Activated CD8-positive, alpha-beta memory T cell treated with anti-CD3 and anti-CD28 coated beads, Interleukin-2, amount 10 ng/mL, durations not matched to agents 7 days and 5 days (primary cell): ENCODE data around the gene TMEM156. TPM values are rescaled to one million over a fixed set of nuclear protein-coding genes. Genes with fewer than 3 reads are reported as not detected.

Experiments
- ATAC-seq: fragments of 150-1000 bp; cut with Tn5 transposase; one replicate; pipeline ENCODE4 v1.10.0; 2021; ENCODE audit warnings: moderate library complexity
- CTCF ChIA-PET: fragments of 350-600 bp; sonication (Branson Sonifier 250); formaldehyde crosslinking; loops from one replicate; lab custom pipeline; 2021; ENCODE audit warnings: antibody characterized with exemption; lab: Charles Lee
- DNase-seq: peaks from one replicate; pipeline ENCODE4 v3.0.0-alpha.2; 2020
- H3K27ac Mint-ChIP-seq: one replicate; pipeline ENCODE4 v1.8.0; 2021; ENCODE audit warnings: mild to moderate bottlenecking, mixed read lengths
- H3K27me3 Mint-ChIP-seq: one replicate; pipeline ENCODE4 v1.8.0; 2021; ENCODE audit warnings: mixed read lengths
- H3K36me3 Mint-ChIP-seq: one replicate; pipeline ENCODE4 v1.8.0; 2021; ENCODE audit warnings: mild to moderate bottlenecking, mixed read lengths
- H3K4me1 Mint-ChIP-seq: one replicate; pipeline ENCODE4 v1.8.0; 2021; ENCODE audit warnings: mixed read lengths
- H3K4me3 Mint-ChIP-seq: one replicate; pipeline ENCODE4 v1.8.0; 2021; ENCODE audit warnings: mild to moderate bottlenecking, moderate library complexity, mixed read lengths
- H3K9me3 Mint-ChIP-seq: one replicate; pipeline ENCODE4 v1.8.0; 2022; ENCODE audit warnings: low read depth, mixed read lengths
- total RNA-seq, 2 experiments: library from RNA; stranded (reverse); gene quantifications; one replicate each; pipeline ENCODE4 v1.2.3, GENCODE V29; 2021

Gene TMEM156
- total RNA-seq, 2 experiments from 2014 or later, result 18.5 to 18.8 TPM

DNA sequence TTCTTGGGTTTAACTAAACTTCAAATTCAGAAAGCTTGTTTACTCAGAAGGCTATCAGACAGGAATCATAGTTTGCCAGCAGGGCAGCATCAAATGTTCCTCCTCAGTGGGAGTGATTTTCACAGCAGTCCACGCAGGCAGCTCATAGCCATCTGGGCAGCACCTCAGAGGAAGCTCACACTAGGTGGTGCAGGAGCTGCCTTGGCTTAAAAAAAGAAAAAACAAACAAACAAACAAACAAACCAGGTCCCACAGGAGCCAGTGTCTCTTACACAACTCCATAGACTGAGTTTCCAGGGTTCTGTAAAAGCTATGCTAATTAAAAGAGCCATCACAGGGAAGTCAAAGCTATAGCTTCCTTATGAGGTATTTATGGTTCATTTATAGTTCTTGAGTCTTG lies 19.3 kb upstream of the TMEM156 start:
- H3K9me3 Mint-ChIP-seq, result no peaks in the 10 kb centered on the region
- peaks cover 28% of the 10 kb centered on the region for H3K4me1 Mint-ChIP-seq
- H3K36me3 Mint-ChIP-seq, result peaks cover 12% of the 10 kb centered on the region
- ATAC-seq (no peak), DNase-seq (no peak)
- no peak overlapping the region for H3K27ac Mint-ChIP-seq
- H3K4me3 Mint-ChIP-seq, result no peak overlapping the region
- no peaks in the 10 kb centered on the region for H3K27me3 Mint-ChIP-seq
- CTCF ChIA-PET, result interaction anchor here (0.5 to 2.6 kb wide), 5 partner anchors 19 to 322 kb away, joined by 3 to 13 read pairs (median 4); no protein-coding TSS in a partner anchor

DNA sequence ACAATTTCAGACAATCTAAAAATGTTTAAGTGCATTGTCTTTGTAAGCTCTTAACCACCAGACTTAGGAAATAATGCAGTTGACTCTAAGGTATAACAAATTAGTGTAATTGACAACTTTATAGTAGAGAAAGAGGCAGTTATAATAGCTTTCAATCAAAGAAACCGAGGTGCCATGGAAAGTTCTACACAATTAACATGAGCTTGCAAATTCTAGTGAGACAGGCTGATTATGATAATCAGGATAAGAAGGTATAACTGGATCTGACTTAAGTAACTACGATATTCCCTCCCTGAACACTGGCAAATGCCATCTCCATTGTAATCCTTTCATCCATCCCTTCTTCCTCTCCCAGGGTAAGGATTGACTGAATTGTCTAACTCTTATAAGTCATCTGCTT lies 18.4 kb upstream of the TMEM156 start:
- no peaks in the 10 kb centered on the region for H3K27me3 Mint-ChIP-seq
- no peak overlapping the region for H3K4me3 Mint-ChIP-seq
- H3K9me3 Mint-ChIP-seq, result no peaks in the 10 kb centered on the region
- peaks cover 36% of the 10 kb centered on the region for H3K4me1 Mint-ChIP-seq
- no peak overlapping the region for H3K27ac Mint-ChIP-seq
- no peak for ATAC-seq
- CTCF ChIA-PET, result interaction anchor here (1.3 to 2.6 kb wide), 4 partner anchors 20 to 131 kb away, joined by 4 to 13 read pairs (median 4); no protein-coding TSS in a partner anchor
- H3K36me3 Mint-ChIP-seq, result peaks cover 11% of the 10 kb centered on the region
- DNase-seq, result no peak

DNA sequence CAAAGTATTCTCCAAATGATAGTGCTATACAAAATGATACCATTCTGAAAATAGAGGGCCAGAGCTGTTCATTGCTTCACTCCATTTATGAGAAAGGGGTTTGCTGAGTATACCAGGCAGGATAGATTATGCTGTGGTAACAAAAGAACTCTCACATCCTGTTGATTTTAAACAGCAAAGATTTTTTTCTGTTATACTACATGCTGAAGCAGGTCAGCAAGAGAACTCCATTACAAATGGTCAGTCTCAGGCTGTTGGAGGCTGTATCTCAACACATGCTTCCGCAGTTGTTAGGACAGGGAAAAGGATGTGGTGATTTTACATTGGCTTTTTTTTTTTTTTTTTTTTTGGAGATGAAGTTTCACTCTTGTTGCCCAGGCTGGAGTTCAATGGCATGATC lies 16.1 kb upstream of the TMEM156 start:
- Mint-ChIP-seq H3K36me3 (peaks cover 11% of the 10 kb centered on the region), H3K4me3 (peak overlapping the region; percentile 0), H3K27me3 (no peaks in the 10 kb centered on the region), H3K27ac (peak overlapping the region; percentile 72), H3K4me1 (peaks cover 49% of the 10 kb centered on the region), H3K9me3 (no peaks in the 10 kb centered on the region)
- no peak for DNase-seq
- CTCF ChIA-PET, result interaction anchor here (0.5 to 1.4 kb wide), 9 partner anchors 11 to 316 kb away, joined by 3 to 4 read pairs (median 3); no protein-coding TSS in a partner anchor
- ATAC-seq, result peak; percentile 6

DNA sequence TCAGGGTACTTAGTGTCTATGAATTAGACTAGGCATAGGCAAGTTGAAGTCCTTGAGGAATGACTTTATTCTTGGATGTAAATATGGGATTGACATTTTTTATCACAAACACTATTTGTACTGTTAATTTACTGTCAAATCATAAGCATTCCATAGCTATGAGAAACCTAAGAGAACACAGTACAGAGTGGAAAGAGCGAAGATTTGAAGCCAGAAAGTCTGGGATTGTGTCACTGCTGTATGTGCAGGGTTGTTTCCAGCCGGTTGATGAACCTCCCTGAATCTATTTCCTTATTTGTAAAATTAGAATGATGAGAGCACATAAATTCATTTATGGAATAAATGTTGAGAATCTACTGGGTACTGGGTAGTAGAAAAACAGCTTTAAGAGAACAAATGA lies 15.5 kb upstream of the TMEM156 start:
- Mint-ChIP-seq H3K4me3 (peak overlapping the region; percentile 0), H3K27ac (peak overlapping the region; percentile 72), H3K4me1 (peaks cover 52% of the 10 kb centered on the region), H3K27me3 (no peaks in the 10 kb centered on the region), H3K36me3 (peaks cover 11% of the 10 kb centered on the region), H3K9me3 (no peaks in the 10 kb centered on the region)
- DNase-seq (no peak), ATAC-seq (no peak)
- CTCF ChIA-PET, result interaction anchor here (1.1 to 3.1 kb wide), 6 partner anchors 10 to 186 kb away, joined by 3 to 23 read pairs (median 4); partner anchors contain the start of gene TMEM156

DNA sequence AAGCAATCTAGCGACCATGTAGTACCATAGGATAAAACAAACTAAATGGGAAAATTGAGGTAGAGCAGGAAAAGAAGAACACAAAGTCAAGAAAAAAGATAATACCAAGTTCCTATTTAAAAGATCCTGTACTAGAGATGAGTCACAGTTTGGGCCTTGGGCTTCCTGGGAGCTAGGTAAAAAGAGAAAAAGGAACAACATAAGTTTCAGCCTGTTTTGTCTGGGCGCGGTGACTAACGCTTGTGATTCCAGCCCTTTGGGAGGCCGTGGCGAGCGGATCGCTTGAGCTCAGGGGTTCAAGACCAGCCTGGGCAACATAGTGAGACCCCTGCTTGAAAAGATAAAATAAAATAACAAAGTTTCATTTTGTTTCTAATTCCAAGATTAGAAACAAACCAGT lies 14.0 kb upstream of the TMEM156 start:
- no peak for DNase-seq
- Mint-ChIP-seq H3K4me3 (peak overlapping the region; percentile 87), H3K27ac (peak overlapping the region; percentile 94), H3K4me1 (peaks cover 55% of the 10 kb centered on the region), H3K27me3 (no peaks in the 10 kb centered on the region), H3K36me3 (peaks cover 10% of the 10 kb centered on the region), H3K9me3 (no peaks in the 10 kb centered on the region)
- CTCF ChIA-PET, result interaction anchor here (1.4 to 3.1 kb wide), 3 partner anchors 15 to 143 kb away, joined by 4 to 23 read pairs (median 6); partner anchors contain the start of gene TMEM156
- no peak for ATAC-seq

DNA sequence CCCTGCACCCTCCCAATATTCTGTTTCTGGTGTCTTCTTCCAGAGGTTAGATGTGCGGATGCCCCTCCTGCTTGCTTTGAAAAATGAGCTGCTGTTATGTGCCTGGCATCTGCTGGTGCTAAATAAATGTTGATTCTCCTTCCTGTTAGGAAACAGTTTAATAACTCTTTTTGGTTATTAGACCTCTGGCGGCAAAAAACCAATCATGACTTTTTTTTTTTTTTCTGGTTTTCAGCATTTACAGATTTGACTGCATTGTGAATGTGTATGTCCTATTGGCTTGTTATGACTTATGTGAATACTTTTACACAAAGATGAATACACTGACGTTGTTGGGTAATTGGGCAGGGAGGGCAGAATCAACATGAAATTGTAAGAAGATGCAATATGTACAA lies 13.6 kb upstream of the TMEM156 start:
- Mint-ChIP-seq H3K27ac (peak overlapping the region; percentile 94), H3K27me3 (no peaks in the 10 kb centered on the region), H3K4me3 (peak overlapping the region; percentile 87), H3K9me3 (no peaks in the 10 kb centered on the region), H3K4me1 (peaks cover 54% of the 10 kb centered on the region), H3K36me3 (peaks cover 9% of the 10 kb centered on the region)
- no peak for ATAC-seq
- CTCF ChIA-PET, result interaction anchor here (1.0 to 3.1 kb wide), 6 partner anchors 10 to 143 kb away, joined by 3 to 23 read pairs (median 5); partner anchors contain the start of gene TMEM156
- no peak for DNase-seq

DNA sequence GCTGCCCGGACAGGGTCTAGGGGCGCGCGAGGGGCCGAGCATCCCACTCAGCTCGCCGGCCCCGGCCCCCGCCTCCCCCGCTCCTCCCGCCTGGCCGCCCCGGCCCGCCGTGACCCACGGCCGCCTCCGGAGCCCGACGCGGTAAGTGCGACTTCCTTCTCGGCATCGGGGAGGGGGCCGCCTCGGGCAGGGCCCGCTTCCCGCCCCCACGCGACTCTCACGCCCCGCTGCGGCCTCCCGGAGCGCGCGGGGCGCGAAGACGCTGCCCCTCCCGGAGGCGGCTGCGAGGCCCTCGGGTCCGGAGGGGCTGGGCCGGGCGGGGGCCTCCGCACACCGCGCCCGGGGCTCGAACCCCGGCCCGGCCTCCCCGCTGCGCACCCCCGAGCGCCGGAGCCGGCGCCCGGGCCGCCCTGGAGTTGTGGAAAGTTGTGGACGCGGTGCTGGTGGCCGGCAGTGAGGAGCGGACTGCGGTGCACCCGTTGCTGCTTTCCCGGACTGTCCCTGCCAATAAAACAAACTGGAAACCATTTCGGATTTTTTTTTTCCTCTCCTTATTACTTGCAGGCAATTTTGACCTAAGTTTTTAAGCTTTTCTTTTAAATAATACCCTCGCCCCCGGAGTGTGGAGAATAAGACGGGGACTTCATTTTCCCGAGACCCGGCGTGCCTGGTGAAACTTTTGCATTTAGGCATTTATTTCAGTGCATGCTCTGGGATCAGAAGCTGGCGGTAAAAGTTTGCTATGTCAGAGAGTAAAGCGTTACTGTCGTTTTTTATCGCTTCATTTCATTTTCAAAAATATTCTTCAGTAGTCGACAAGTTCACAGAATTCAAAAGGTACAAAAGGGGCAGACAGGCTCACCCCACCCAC lies 13.0 kb upstream of the TMEM156 start:
- H3K27me3 Mint-ChIP-seq, result no peaks in the 10 kb centered on the region
- CTCF ChIA-PET, result interaction anchor here (1.0 to 3.1 kb wide), 7 partner anchors 10 to 142 kb away, joined by 3 to 23 read pairs (median 4); partner anchors contain the start of gene TMEM156
- no peaks in the 10 kb centered on the region for H3K9me3 Mint-ChIP-seq
- ATAC-seq, result peak; percentile 48
- DNase-seq, result no peak
- H3K4me3 Mint-ChIP-seq, result peak overlapping the region; percentile 87
- H3K4me1 Mint-ChIP-seq, result peaks cover 53% of the 10 kb centered on the region
- peaks cover 8% of the 10 kb centered on the region for H3K36me3 Mint-ChIP-seq
- peak overlapping the region; percentile 94 for H3K27ac Mint-ChIP-seq

DNA sequence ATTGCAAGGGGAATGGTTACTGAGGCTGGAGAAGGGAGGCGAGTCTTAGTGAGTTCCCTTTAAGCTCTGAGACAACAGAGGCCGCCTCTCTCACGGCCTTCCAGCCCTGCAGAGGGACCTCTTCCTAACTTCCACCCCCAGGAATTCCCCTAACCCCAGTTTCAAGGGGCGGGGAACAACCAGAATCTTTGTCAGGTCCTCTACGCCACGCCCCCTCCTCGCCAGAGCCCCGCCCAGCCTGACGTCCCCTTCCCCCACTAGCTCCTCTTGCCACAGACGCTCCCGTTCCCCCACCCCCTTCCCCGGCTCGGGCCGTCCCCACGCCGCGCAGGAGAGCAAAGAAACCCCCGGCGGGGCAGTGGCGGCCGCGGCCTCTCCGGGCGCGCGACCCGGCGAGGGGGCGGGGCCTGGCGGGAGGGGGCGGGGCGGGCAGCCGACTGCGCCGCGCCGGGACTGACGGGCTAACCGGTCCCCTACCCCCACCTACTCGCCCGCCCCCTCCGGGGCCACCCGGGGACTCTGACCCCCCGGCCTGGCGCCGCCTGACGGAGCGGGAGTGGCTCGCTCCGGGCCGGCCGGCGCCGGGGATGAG lies 12.3 kb upstream of the TMEM156 start:
- Mint-ChIP-seq H3K4me3 (peak overlapping the region; percentile 78), H3K4me1 (peaks cover 53% of the 10 kb centered on the region), H3K27ac (peak overlapping the region; percentile 85), H3K36me3 (peaks cover 8% of the 10 kb centered on the region), H3K9me3 (no peaks in the 10 kb centered on the region), H3K27me3 (no peaks in the 10 kb centered on the region)
- peak; percentile 83 for ATAC-seq
- peak; percentile 95 for DNase-seq
- CTCF ChIA-PET, result interaction anchor here (0.8 to 2.8 kb wide), 10 partner anchors 9 to 142 kb away, joined by 3 to 10 read pairs (median 4); no protein-coding TSS in a partner anchor

DNA sequence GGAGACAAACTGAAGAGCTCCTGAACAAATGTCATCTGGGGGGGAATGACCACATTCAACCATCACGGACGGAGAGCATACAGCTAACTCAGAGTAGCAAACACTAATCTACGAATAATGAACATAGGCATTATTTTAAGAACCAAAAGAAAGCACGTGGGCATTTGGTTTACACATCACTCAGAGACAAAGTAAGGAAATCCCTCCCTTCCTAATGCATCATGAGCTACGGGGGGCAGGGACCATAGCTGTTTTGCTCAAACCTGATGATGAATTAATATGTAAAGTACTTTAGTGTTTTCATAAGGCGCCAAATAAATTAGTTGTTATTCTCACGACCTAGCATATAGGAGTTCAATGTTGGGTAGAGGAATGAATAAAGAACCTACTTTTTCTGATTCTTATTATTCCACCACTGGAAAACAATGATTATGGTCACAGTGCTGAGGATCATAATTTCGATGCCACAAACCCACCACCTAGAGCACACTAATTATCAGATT lies 11.7 kb upstream of the TMEM156 start:
- H3K36me3 Mint-ChIP-seq, result peaks cover 7% of the 10 kb centered on the region
- H3K27me3 Mint-ChIP-seq, result no peaks in the 10 kb centered on the region
- DNase-seq (no peak), ATAC-seq (no peak)
- H3K4me1 Mint-ChIP-seq, result peaks cover 52% of the 10 kb centered on the region
- no peaks in the 10 kb centered on the region for H3K9me3 Mint-ChIP-seq
- H3K27ac Mint-ChIP-seq, result peak overlapping the region; percentile 85
- CTCF ChIA-PET, result interaction anchor here (0.6 to 2.8 kb wide), 8 partner anchors 9 to 425 kb away, joined by 3 to 10 read pairs (median 4); no protein-coding TSS in a partner anchor
- peak overlapping the region; percentile 78 for H3K4me3 Mint-ChIP-seq

DNA sequence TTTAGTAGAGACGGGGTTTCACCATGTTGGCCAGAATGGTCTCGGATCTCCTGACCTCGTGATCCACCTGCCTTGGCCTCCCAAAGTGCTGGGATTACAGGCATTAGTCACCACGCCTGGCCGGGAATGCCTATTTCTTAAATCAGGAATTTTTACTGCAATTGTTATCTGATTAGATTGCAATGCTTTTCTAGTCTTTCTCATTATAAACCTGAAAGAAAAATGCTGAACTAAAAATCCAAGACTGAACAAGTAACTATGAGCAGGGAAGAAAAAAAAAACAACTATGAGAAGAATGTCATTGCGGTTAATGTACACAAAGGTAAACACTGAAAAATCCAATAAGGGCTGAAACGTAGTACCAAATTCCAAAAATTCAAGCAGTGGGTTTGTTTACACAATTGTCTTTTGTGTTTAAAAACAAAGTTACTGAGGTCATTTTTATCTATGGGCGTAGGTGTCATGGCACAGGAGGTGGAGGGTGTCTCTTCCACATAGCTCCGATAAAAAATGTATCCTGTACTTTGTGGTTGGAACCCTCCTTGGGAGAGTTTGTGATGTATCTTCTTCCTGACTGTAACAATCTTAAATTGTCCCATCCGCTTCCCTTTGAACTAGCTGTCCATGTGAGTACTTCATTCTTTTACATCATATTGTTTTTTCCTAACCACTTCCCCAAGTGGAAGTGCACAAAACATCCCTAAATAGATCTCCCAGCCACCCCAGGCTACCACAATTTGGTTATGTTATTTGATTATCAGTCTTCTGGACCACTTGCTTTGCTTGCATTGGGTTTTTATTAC lies 11.1 kb upstream of the TMEM156 start:
- ATAC-seq (no peak), DNase-seq (no peak)
- Mint-ChIP-seq H3K4me3 (peak overlapping the region; percentile 78), H3K36me3 (peaks cover 6% of the 10 kb centered on the region), H3K27ac (peak overlapping the region; percentile 85), H3K27me3 (no peaks in the 10 kb centered on the region), H3K9me3 (no peaks in the 10 kb centered on the region), H3K4me1 (peaks cover 46% of the 10 kb centered on the region)
- CTCF ChIA-PET, result interaction anchor here (0.6 to 2.8 kb wide), 7 partner anchors 9 to 425 kb away, joined by 3 to 10 read pairs (median 4); no protein-coding TSS in a partner anchor

DNA sequence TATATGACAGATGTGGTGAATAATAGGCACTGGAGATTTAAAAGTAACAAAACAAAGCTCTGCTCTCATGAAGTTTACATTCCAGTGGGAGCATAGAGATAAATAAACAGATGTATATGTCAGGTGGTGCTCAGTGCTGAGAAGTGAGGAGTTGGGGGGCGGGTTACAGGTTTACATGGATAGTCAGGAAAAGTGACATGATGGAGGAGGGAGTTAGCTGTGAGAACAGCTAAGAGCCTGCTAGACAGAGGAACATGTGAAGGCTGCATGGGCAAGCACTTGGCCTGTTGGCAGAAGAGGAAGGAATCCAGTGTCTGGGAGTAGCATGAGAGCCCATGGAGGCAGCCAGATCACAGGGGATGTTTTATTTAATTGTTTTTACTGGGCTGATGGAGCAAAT lies 10.2 kb upstream of the TMEM156 start:
- Mint-ChIP-seq H3K4me3 (no peak overlapping the region), H3K4me1 (peaks cover 45% of the 10 kb centered on the region), H3K9me3 (no peaks in the 10 kb centered on the region), H3K27ac (no peak overlapping the region), H3K36me3 (peaks cover 5% of the 10 kb centered on the region), H3K27me3 (no peaks in the 10 kb centered on the region)
- DNase-seq, result no peak
- no peak for ATAC-seq
- CTCF ChIA-PET, result interaction anchor here (1.0 to 2.8 kb wide), 2 partner anchors 12 to 93 kb away, joined by 4 to 10 read pairs; no protein-coding TSS in a partner anchor

DNA sequence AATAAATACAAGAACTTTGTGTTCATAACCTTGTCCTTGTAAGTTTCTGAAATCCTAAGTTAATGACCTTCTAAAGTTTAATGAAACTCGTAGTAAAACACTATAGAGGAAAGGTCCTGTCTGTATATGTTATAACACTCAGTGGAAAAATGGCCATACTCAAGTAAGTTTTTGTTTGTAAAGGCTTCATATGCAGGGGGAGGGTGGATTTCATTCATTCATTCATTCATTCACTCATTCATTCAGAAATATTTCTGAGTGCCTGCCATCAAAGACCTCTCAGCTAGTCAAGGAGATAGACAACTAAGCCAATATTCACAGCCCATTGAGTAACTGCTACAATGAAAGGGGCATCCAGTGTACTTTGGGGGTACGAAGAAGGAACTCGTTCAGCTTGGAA lies 6.9 kb upstream of the TMEM156 start:
- no peak overlapping the region for H3K4me3 Mint-ChIP-seq
- ATAC-seq, result no peak
- CTCF ChIA-PET, result no interaction called here

More for the DNA sequence above, 6.9 kb upstream of the TMEM156 start:
- Mint-ChIP-seq H3K9me3 (no peaks in the 10 kb centered on the region), H3K36me3 (no peaks in the 10 kb centered on the region), H3K4me1 (peaks cover 27% of the 10 kb centered on the region), H3K27me3 (no peaks in the 10 kb centered on the region), H3K27ac (no peak overlapping the region)
- DNase-seq, result no peak
